Right hindlimb (tissue), 1 donor: ENCODE measurements around the gene PDLIM4.
A peak's percentile ranks its signal among the peaks of the same experiment; 100 is the strongest.

ENCODE experiments used
- DNase-seq: peaks from one replicate; pipeline ENCODE4 v3.0.0-alpha.2; 2018

The PDLIM4 gene

DNA sequence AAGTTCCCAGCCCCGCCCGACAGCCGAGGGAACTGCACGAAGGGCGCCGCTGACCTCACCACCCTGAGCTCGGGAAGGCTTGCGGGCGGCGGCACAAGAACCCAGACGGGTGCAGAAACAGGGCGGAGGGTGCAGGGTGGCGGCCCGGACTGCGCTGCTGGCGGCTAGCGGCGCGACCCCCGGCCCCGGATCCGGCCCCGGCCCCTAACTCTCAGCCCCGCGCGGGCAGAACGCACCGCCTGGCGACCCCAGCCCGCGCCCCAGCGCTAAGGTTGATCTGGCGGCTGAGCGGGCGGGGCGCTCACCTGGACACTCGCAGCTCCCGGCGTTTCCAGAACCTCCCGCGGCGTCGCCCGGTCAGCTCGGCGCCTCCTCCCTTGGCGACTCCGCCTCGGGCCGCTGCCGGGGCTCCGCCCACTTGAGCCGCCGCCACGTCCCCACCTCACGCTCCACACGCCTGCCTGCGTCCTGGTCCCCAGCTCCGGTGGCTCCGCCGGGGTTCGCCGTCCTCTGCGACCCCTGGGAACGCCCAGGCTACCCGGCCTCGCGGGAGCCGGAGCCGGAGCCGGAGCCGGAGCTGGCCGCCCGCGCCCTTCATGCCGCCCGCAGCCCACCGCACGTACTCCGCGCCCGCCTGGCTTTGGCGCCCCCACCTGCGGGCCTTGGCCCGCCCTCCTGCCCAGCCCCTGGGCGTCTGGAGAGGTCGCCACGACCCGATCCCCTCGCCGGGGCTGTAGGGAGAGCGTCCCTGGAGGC, 29.8 kb upstream of the PDLIM4 start, which contains the start of gene P4HA2:
TSS of gene P4HA2 (minus strand) at position 369 of the 756 bp plus-strand sequence. CDS start 9,227 bp downstream, outside the sequence.
- peak; percentile 88 for DNase-seq

DNA sequence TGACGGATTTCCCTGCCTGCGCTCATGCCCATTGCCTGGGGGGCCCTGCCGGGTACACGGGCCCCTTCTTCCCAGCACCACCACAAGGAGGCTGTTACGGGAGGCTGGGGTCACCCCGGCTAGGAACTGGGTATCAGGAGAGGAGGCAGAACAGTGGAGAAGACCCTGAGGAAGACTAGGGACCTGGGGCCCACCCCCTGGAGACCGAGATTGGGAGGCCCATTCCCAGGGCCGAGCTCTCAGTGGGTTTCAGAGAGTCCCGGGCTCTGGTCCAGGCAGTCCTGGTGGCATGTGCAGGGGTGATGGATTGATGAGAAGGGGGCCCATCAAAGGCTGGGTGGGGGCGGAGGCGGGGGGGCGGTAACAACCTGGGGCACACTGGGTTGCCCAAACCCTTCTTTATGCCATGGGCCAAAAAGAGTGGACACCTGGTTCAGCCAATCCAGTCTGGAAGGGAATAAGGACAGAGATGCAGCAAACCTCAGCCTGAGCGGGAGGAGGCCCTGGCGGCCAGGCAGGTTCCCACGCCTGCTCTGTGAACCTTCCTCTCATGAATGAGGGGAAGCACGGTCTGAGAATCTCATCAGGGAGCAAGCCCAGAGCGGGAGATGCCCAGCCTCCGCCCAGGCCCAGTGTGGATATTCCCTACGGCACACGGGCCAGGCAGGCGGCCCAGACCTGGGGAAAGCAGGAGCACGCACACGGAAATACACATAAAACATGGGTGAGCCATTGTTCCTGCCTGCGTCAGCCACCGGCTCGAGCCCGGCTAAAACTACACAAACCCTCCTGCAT, 29.1 kb upstream of the PDLIM4 start:
- DNase-seq = peak; percentile 69

DNA sequence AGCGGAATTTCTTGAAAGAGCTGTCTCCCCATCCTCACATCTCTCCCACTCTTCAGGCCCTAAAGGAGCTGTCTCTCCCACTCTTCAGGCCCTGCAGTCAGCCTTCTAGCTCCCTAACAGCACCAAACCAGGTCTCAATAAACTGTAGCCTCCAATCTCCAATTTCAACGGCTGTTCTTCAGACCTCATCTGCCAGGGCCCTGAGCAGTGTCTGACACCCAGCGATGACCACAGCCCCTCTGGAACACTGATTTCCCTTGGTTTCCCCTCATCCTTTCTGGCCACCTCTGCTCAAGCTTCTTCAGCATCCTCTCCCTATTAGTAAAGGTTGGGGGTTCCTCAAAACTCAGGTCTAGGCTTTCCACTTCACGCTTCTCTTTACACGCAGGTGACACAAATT, 28.3 kb upstream of the PDLIM4 start:
- no peak for DNase-seq

DNA sequence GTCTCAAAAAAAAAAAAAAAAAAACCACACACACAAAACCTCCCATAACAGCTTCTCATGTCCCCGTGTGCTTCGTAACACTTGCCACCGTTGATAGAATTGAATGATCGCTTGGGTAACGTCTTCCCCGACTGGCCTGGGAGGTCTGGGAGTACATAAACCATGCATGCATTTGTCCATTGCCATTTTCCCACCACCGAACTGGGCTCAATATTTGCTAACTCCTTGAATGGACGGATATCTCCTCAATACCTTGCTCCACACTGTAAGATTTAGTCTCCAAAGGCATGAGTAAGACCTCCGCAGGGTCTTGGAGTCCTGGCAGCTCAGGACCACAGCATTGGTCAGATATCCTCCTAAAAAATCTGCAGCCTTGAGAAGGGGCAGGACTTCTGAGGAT, 26.6 kb upstream of the PDLIM4 start:
- peak; percentile 2 for DNase-seq

DNA sequence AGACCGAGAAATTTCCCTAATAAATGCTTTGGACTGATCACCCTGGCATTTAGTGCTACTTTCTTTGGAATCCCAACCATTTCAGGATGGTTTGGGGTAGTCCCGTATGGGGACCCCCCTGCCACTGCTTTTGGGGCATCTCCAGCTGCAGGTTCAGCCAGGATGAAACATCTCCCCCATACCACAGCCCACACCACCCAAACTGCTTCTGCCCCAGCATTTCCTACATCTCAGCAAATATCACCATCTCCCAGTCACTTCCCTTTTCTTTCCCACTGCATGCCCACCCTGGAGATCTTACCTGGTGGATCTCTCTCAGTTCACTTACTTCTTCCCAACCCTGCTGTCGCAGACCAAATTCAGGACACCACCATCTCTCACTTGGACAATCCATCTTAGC, 25.0 kb upstream of the PDLIM4 start:
- peak; percentile 2 for DNase-seq

DNA sequence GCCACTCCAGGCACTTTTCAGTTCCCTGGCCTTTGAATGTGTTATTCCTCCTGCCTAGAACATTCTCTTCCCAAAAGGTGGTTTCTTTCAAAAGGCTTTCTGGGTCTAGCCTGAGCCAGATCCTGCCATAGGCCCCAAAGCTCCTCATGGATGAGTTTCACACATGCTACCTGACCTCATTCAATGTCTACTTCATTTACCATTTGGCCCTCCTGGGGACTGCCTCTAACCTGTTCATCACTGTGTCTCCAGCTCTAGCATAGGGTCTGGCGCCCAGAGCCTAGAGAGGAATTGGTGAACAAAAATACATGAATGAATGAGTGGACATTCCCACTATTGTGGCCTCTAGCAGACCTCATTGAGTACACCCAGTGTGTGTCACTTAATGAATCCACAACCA, 24.4 kb upstream of the PDLIM4 start:
- peak; percentile 6 for DNase-seq

DNA sequence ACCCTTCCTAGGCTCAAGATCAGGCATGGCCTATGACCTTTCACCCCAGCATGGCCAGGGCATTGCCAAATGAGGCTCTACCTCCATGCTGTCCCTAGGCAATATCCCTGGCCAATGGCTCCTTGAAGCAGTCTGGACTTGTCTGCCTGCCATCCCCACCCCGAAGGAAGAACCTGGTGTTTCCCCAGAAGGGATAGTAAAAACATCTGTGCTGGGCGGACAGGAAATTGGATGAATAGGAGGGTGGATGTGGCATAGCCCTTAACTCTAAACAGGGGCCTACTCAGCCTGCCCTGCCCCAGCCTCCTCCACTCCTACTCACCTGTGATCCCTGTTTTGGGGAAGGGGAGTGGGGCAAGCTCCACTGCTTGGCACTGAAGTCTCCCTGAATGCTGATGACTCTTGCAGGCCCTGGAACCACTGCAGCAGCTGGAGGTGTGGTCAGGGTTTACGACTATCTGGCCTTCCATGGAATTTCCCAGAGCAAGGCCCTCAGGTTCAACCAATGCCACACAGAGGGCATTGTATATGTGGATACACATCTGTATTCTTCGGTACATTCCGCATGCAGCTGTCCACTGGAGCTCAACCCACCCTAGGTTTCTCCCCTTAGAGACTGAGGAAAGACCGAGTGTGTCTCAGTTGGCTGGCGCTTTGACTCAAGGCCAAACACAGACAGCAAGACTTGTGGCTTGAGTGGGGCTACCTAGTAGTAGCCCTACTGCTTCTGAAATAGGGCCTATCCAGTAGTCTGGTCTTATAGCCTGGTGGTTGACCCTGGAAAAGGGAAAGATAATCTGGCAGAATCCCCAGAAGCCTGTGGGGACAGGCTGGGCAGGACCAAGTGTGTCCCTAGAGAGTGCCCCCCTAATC, 23.4 kb upstream of the PDLIM4 start:
- peak; percentile 13 for DNase-seq

DNA sequence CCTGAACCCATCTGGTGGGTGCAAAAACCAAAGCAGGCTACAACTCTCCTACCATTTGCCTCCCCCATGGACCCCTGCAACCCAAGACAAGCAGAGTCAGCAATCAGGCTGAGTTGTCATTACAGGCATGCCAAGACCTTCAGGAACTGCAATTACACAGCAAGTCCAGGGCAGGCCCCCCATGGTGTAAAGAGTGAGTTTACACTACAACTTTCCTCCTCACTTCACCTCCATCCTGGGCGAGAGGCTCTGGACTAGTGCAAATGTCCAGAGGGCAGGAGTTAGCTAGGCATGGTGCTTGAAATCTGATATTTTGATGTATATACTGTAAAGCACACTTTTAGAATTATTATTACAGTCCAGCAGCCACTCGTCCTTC, 22.8 kb upstream of the PDLIM4 start:
- peak; percentile 10 for DNase-seq

DNA sequence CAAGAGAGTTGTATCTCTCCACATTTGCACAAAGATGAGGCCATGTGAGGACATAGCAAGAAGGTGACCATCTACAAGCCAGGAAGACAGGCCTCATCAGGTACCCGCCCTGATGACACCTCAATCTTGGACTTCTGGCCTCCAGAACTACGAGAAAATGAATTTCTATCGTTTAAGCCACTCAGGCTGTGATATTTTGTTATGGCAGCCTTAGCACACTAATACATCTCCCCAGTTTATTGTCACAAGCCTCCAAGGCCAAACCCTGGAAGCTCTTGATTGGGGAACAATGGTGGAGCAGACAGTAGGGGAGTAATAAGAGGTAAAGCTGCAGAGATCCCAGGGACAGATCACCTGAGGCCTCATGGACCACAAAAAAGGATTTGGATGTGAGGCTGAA, 22.2 kb upstream of the PDLIM4 start:
- no peak for DNase-seq

DNA sequence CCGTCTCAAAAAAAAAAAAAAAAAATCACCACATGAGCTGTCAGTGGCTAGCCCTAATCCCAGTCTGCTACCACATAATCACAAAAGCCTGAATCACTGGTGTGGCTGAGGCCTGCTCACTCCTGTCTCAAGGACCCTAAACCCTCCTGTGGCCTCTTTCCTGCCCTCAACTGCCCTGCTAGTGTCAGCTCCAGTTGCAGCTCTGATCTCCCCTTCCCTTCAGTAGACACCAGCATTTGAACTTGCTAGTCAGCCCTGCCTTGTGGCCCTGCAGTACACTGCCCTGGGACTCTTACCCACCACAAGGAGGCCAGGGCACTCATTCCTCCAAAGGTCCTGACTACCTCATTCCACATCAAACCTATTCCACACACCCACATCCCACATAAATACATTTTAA, 20.4 kb upstream of the PDLIM4 start:
- peak; percentile 28 for DNase-seq

DNA sequence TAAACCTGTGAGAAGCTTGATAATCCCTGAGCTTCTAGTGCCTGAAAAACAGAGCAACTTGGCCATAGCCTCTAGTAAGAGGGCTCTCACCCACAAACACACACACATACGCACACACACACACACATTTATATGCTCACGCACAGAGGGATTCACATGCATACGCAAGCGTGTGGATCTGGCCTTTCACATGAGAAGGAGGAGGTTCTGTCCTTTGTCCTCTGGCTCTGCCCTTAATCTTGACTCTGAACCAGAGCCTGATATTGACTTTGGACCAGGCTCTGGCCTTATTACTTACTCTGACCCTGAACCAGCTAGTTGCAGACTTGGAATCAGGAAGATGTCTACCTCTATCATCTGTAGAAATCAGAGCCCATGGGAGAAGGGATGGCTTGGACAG, 19.8 kb upstream of the PDLIM4 start:
- DNase-seq = peak; percentile 12

DNA sequence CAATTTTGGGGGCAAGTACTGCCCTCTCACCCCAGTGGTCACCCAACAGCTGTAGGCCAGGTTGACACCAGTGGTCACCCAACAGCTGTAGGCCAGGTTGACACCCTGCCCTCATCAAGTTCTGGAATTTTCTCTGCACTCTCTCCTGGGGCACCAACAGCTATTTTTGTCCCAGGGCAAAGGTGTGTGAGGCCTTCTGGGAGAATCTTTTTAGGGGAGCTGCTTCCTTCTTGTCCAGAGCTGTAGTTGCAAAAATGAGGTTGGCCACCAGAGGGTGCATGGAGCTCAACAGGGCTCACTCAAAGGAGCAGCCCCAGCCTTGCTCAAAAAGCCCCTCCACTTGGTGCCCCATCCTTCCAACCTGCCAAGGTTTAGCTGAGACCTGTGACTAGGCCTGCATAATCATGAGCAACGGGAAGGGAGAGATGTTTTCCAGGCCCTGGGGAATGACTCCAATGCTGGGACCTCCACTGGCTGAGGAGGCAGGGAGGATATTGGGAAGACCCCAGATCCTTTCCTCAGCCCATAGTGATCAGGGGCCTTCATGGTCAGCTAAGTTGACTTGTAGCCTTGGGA, 19.2 kb upstream of the PDLIM4 start:
- DNase-seq = peak; percentile 74

DNA sequence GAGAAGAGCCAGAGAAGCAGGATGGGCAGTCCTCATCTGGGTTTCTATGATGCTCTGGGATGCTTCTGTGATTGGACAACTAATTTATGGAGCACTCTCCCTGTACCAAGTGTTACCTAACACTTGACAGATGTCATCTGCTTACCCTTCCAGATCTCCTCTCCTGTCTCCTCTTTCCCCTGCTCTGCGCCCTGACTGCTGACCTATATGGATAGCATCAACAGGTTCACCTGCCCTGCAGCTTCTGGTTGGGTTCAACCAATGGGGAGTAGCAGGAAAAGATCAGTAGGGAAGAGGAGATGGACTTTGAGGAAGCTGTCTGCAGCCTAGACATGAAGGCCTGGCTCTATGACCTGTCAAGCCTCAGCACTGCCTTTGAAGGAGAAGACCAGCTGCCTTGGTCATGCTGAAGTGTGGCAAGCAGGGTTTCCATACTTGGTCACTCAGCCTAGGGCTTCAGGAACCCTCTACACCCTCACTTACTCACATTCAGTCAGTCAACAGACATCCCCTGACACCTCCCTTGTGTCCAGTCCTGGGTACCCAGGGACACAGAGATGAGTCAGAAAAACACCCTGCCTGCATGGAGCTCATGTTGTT, 18.5 kb upstream of the PDLIM4 start:
- no peak for DNase-seq

DNA sequence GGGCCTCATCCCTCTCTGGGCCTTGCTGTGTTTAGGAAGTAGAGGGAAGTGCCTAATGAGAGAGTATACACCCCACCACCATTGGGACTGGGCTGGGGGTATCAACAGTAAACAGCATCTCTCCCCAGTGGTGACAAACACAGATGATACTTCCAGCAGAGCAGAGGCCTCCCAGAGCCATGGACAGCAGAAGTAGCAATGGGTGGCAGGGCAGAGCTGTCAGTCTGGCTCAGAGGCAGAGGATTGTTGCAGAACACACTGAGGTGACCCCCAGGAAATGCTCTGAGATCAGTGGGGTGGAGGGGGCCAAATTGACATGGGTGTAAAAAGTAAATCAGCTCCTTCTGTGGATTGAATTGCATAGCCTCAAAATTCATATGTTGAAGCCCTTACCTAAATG, 17.7 kb upstream of the PDLIM4 start:
- no peak for DNase-seq

DNA sequence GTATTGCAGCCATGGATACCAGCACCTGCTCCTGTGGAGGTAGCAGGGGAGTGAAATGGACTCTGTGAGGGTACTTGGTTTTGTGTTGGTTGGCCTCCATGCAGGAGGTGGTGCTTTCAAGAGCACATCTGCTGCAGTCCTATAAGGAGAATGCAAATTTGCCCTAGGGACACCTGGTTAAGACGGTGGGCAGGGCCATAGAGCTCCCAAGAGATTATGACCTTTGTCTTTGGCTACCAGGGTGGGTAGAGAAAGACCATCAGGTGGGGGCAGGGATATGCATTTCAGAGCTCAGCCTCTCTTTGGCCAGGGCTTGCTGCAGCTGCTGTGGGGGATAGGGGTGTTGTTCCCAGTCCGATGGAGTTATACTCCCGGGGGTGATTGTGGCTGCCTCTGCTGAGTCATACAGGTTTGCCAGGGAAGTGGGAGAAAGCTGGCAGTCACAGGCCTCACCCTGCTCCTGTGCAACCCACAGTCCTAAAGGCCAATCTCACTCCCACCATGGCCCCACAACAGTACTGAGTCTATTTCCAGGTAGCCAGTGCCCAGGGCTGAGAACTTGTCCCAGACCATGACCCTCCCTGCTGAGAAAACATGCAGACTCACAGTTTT, 14.0 kb upstream of the PDLIM4 start:
- DNase-seq = no peak

DNA sequence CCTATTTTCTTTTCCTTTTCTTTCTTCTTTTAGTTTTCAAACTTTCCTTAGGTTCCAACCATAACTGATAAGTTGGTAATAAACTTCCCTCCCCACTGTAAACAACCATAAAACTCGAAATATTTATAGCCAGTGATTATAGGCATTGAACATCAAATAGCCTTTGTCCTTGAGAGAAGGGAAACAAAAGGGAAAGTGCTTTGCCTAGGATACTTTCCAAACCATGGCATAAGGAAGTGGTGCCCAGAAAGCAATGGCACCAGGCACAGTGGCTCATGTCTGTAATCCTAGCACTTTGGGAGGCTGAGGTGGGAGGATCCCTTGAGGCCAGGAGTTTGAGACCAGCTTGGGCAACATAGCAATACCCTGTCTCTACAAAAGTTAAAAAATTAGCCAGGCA, 11.9 kb upstream of the PDLIM4 start:
- DNase-seq = no peak

DNA sequence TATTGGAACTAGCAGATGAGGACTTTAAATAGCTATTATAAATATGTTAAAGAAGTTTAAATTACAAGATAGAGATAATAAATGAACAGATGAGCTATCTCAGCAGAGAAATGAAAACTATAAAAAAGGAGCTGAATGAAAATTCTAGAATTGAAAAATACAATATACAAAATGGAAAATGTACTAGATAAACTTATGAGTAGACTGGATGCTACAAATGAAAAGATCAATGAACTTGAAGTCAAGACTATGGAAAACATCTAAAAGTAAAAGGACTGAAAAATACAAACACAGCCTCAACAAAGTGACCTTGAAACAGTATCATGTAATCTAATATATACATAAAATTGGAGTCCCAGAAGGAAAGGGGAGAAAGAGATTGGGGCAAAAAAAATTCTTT, 10.7 kb upstream of the PDLIM4 start:
- DNase-seq = no peak

DNA sequence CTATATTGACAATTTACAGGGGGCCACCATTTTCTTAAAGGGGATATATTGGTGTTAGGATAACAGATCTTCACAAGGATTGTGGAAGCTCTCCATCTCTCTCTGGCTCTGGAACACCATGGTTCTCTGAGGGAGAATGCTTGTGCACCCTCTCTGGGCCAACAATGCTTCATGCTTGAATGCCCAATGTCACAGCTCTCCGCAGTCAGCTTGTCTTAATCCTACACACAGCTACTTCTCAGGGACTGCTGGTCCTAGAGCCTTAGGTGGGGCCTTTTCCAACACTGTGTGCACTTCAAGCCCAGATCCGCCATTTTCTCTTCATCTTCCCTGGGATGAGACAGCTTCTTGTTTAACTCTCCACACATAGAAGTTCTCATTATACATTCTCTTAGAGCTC, 6.9 kb upstream of the PDLIM4 start:
- DNase-seq = no peak

DNA sequence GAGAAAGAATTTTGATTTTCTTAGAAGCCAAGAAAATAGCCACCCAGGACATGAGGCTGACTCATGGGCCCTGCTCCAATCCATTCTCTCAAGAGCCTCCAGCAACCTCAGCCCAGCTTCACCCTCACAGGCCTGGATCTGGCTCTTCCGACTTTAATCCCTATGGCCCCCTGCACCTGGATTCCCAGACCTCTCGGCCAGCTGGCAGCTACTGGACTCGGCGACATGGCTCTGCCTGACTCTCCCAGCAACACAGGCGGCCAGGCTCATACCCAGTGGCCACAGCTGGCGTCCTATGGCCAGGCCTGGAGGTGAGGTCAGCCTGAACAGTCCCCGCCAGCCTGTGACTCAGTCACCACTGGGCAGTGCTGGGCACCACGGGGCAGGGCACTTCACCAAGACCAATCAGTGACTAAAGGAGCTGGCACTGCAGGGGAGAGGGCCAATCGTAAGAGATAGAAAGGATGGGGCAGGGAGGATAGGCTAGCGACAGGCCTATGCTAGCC, 6.2 kb upstream of the PDLIM4 start:
- peak; percentile 60 for DNase-seq

DNA sequence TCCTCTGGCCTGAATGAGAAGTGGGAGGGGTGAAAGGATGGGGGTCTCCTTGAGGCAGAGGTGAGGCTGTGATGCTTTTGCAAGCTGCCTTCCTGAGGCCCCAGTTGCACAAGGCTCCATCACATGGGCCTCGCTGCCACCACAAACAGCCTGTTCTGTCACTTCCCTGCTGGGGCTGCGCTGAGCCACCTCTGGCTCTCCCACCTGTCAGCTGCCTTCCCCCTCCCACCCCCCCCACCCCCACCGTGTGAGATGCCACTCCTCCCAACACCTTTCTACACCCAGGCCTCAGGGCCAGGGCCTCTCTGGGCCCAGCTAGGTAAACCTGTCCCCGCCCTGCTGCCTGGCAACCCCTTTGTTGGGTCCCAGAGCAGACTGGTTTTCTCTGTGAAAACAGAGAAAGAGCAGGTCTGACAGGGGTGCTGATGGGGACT, 4.5 kb upstream of the PDLIM4 start:
- peak; percentile 4 for DNase-seq

DNA sequence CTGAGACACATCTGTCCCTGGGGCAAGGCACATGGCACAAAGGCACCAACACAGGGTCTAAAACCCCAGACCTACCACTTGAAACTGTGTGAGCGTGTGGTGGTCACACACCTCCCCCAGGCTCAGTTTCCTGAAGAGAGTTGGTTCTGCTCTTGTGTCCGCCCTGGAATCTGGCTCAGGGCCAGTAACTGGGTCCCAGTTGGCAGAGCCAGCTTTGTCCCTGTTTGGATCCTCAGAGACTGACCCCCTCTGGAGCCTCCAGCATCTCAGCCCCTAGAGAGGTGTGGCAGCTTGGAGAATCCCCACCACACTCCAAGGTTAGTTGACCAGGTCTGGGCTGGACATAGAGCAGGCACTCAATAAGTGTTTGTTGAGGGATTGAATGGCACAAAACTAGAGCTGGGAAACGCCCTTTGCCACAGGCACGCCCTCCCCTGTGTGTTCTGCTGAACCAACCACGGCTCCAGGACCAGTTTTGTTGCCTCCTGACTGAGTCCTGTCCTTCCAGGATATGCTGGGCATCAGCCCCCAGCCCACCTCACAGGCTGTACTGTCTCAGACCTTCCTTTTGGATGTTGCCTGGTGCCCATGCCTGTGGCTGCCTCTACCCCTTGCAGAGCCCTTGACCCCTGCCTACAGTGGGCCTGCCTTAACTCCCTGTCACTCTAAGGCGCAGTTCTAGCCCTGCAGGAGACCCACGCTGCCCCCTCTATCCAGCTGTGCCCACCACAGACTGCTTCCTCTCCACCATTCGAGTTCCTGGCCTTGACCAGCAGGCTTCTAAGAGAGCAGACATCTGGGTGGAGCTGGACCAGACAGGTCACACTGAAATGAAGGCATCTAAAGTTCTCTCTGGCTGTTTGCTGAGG, 3.8 kb upstream of the PDLIM4 start:
- peak; percentile 21 for DNase-seq
